Astrocyte of the cerebellum (primary cell): ENCODE measurements around the gene VEZT.
A peak's percentile ranks its signal among the peaks of the same experiment; 100 is the strongest.

Experiments used
- DNase-seq: peaks from one replicate; pipeline ENCODE4 v3.0.0-alpha.2; 2011; ENCODE audit warnings: low read depth
- H3K4me3 ChIP-seq: 2 replicates; pipeline ENCODE4 v1.5.1; 2011; ENCODE audit warnings: mild to moderate bottlenecking, low read depth, low read length, moderate library complexity
- CTCF ChIP-seq: IDR thresholded peaks from 2 replicates; pipeline ENCODE4 v1.5.1; 2012; ENCODE audit warnings: low read length, low read depth, moderate library complexity, mild to moderate bottlenecking; ENCODE audit errors: missing control alignments
- in situ Hi-C: cut with HindIII; loops from 2 replicates; pipeline ENCODE4 v1.10.0; 2017; ENCODE audit warnings: low sequenced_read_pairs

The VEZT gene

GRCh38 chr12:95179011-95179410 is 38.6 kb upstream of the VEZT start:
- in situ Hi-C loops, result no loop called here
- no peak for TF ChIP-seq CTCF
- DNase-seq, result no peak
- H3K4me3 ChIP-seq, result no peak overlapping the region

- no peak for DNase-seq
- in situ Hi-C loops, result no loop called here
- no peak overlapping the region for H3K4me3 ChIP-seq
- TF ChIP-seq CTCF, result no peak
Observed at GRCh38 chr12:95181103-95181502, 36.5 kb upstream of the VEZT start.

DNA sequence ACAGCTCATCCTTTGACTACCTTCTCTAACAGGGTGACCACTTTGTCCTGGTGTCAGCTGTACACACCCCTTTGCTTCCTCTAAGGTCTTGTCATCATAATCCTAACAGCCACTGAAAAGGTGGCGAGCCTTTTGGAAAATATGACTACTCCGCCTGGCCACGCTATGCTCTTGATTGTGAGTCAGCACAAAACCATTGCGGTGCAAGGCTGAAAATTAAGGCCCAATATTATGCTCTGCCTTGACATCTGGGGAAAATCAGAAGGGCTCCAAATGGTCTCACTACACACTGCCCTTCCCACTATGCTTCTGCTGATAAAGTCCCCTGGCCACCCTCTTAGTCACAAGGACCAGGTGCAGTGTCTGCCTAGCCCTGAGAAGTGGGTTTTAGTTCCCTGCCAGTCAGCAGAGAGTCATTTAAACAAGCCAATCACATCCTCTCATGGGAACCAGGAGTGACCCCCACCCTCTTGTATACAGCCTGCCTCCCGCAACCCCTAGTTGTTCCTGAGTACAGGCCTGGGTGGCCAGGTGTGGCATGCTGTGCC is 34.7 kb upstream of the VEZT start:
- no peak for TF ChIP-seq CTCF
- peak; percentile 36 for DNase-seq
- in situ Hi-C loops, result no loop called here

GRCh38 chr12:95184121-95184520 is 33.5 kb upstream of the VEZT start:
- TF ChIP-seq CTCF, result no peak
- no peak overlapping the region for H3K4me3 ChIP-seq
- in situ Hi-C loops, result no loop called here
- no peak for DNase-seq

More for the DNA sequence above, 34.7 kb upstream of the VEZT start:
- H3K4me3 ChIP-seq, result no peak overlapping the region

GRCh38 chr12:95185072-95185471 is 32.5 kb upstream of the VEZT start:
- no peak for TF ChIP-seq CTCF
- H3K4me3 ChIP-seq, result no peak overlapping the region
- in situ Hi-C loops, result no loop called here
- DNase-seq, result no peak

- DNase-seq, result no peak
- H3K4me3 ChIP-seq, result no peak overlapping the region
- TF ChIP-seq CTCF, result no peak
- in situ Hi-C loops, result no loop called here
Observed at GRCh38 chr12:95185854-95186253, 31.8 kb upstream of the VEZT start.

- no peak for TF ChIP-seq CTCF
- DNase-seq, result no peak
- H3K4me3 ChIP-seq, result no peak overlapping the region
- in situ Hi-C loops, result no loop called here
Observed at GRCh38 chr12:95187865-95188415, 29.7 kb upstream of the VEZT start.
